Measurements from ENCODE around the gene ST6GALNAC4. TPM values are rescaled to one million over a fixed set of nuclear protein-coding genes. Genes with fewer than 3 reads are reported as not detected.

The ST6GALNAC4 gene
- total RNA-seq, 1 experiment from 2014 or later, result 13.2 TPM

- no peak for TF ChIP-seq CTCF (IDR thresholded peaks at IDR 0.05; ENCODE audit: insufficient read depth in 1 of 2, low read depth in 1 of 2, low read length in 1 of 2, severe bottlenecking in 1 of 2, unreplicated experiment in 1 of 2)
- H3K4me3 Mint-ChIP-seq (ENCODE audit: unreplicated experiment), result no peak overlapping the region
- intact Hi-C loops (cut with micrococcal nuclease; ENCODE audit: unreplicated experiment), result no loop called here
Observed at GRCh38 chr9:127963041-127963358, 46.2 kb upstream of the ST6GALNAC4 start.

GRCh38 chr9:127962278-127962677 lies 45.4 kb upstream of the ST6GALNAC4 start:
- Histone ChIP-seq H3K4me1 (peaks cover 12% of the 10 kb centered on the region), H3K9me3 (peaks cover 5% of the 10 kb centered on the region), H3K36me3 (ENCODE audit: control insufficient read depth, insufficient read depth, low read length) (no peaks in the 10 kb centered on the region), H3K27me3 (replicated peaks; ENCODE audit: control insufficient read depth, insufficient read depth, low read length) (no peaks in the 10 kb centered on the region), H3K4me3 (ENCODE audit: low read depth, low read length) (no peak overlapping the region)
- TF ChIP-seq CTCF (IDR thresholded peaks at IDR 0.05; ENCODE audit: insufficient read depth in 1 of 2, low read depth in 1 of 2, low read length in 1 of 2, severe bottlenecking in 1 of 2, unreplicated experiment in 1 of 2), result no peak
- Mint-ChIP-seq H3K27me3 (ENCODE audit: insufficient read depth, unreplicated experiment) (no peaks in the 10 kb centered on the region), H3K36me3 (ENCODE audit: insufficient read depth, unreplicated experiment) (peaks cover 29% of the 10 kb centered on the region), H3K4me3 (ENCODE audit: unreplicated experiment) (no peak overlapping the region), H3K9me3 (ENCODE audit: unreplicated experiment) (no peaks in the 10 kb centered on the region), H3K4me1 (ENCODE audit: low read depth, unreplicated experiment) (peaks cover 12% of the 10 kb centered on the region), H3K27ac (ENCODE audit: unreplicated experiment) (no peak overlapping the region)
- intact Hi-C loops (cut with micrococcal nuclease; ENCODE audit: unreplicated experiment), result no loop called here
- POLR2A ChIA-PET, result no interaction called here
- no TSS peak for BruUV-seq (replicated peaks)
- DNase-seq, result no peak
- CTCF ChIA-PET, result no interaction called here

More at GRCh38 chr9:127963041-127963358, 46.2 kb upstream of the ST6GALNAC4 start:
- H3K4me1 Mint-ChIP-seq (ENCODE audit: low read depth, unreplicated experiment), result peaks cover 12% of the 10 kb centered on the region
- H3K4me1 ChIP-seq, result peaks cover 13% of the 10 kb centered on the region
- H3K36me3 ChIP-seq (ENCODE audit: control insufficient read depth, insufficient read depth, low read length), result no peaks in the 10 kb centered on the region
- no peak overlapping the region for H3K27ac Mint-ChIP-seq (ENCODE audit: unreplicated experiment)
- POLR2A ChIA-PET, result no interaction called here
- H3K9me3 ChIP-seq, result no peaks in the 10 kb centered on the region
- H3K4me3 ChIP-seq (ENCODE audit: low read depth, low read length), result no peak overlapping the region
- H3K36me3 Mint-ChIP-seq (ENCODE audit: insufficient read depth, unreplicated experiment), result peaks cover 33% of the 10 kb centered on the region
- no peak for DNase-seq
- BruUV-seq (replicated peaks), result no TSS peak
- CTCF ChIA-PET, result no interaction called here
- H3K9me3 Mint-ChIP-seq (ENCODE audit: unreplicated experiment), result no peaks in the 10 kb centered on the region
- no peaks in the 10 kb centered on the region for H3K27me3 Mint-ChIP-seq (ENCODE audit: insufficient read depth, unreplicated experiment)
- no peaks in the 10 kb centered on the region for H3K27me3 ChIP-seq (replicated peaks; ENCODE audit: control insufficient read depth, insufficient read depth, low read length)

DNA sequence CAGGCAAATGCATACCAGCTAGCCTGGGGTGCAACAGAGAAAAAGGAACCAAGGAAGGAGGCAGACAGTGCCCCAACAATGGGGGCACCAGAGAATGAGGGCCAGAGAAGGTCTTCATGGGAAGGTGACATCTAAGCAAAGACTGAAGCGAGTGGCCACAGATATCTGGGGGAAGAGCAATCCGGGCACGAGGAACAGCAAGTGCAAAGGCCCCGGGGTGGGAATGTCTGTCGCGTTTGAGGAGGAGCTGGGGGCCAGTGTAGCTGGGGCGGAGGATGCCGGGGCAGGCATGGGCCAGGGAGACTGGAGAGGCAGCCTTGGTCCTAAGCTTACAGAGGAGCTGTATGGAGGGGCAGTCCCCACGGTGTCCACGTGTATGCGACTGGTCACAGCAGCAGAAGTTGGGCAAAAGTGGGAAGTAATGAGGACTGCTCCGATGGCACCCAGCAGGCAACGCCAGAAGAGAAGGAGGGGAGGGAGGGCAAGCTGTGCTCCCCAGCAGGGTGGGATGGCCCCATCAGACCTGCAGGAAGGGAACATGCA lies 44.8 kb upstream of the ST6GALNAC4 start:
- Mint-ChIP-seq H3K9me3 (ENCODE audit: unreplicated experiment) (no peaks in the 10 kb centered on the region), H3K4me3 (ENCODE audit: unreplicated experiment) (no peak overlapping the region), H3K4me1 (ENCODE audit: low read depth, unreplicated experiment) (peaks cover 12% of the 10 kb centered on the region), H3K27ac (ENCODE audit: unreplicated experiment) (no peak overlapping the region), H3K27me3 (ENCODE audit: insufficient read depth, unreplicated experiment) (no peaks in the 10 kb centered on the region), H3K36me3 (ENCODE audit: insufficient read depth, unreplicated experiment) (peaks cover 29% of the 10 kb centered on the region)
- H3K27me3 ChIP-seq (replicated peaks; ENCODE audit: control insufficient read depth, insufficient read depth, low read length), result no peaks in the 10 kb centered on the region
- peaks cover 6% of the 10 kb centered on the region for H3K9me3 ChIP-seq
- H3K36me3 ChIP-seq (ENCODE audit: control insufficient read depth, insufficient read depth, low read length), result no peaks in the 10 kb centered on the region
- intact Hi-C loops (cut with micrococcal nuclease; ENCODE audit: unreplicated experiment), result no loop called here
- DNase-seq, result no peak
- POLR2A ChIA-PET, result no interaction called here
- H3K4me3 ChIP-seq (ENCODE audit: low read depth, low read length), result no peak overlapping the region
- BruUV-seq (replicated peaks), result no TSS peak
- peaks cover 14% of the 10 kb centered on the region for H3K4me1 ChIP-seq
- no peak for TF ChIP-seq CTCF (IDR thresholded peaks at IDR 0.05; ENCODE audit: insufficient read depth in 1 of 2, low read depth in 1 of 2, low read length in 1 of 2, severe bottlenecking in 1 of 2, unreplicated experiment in 1 of 2)
- CTCF ChIA-PET, result no interaction called here

All from Caco-2 (cell line).